MCF 10A (cell line): ENCODE data around the gene ADCY5. TPM values are rescaled to one million over a fixed set of nuclear protein-coding genes. Genes with fewer than 3 reads are reported as not detected.

ENCODE experiments used
- BruUV-seq: library from RNA; stranded (reverse); fragments of 400-500 nt; replicated peaks from 2 replicates; lab custom pipeline; 2021; lab: Mats Ljungman, UMichigan
- CTCF ChIA-PET: fragments of 300-600 bp; sonication (Branson Sonifier 250); formaldehyde crosslinking; extraction: SDS; loops from one replicate; lab custom pipeline; 2021; ENCODE audit warnings: antibody characterized with exemption, inconsistent platforms; lab: Yijun Ruan, JAX
- POLR2A ChIA-PET: fragments of 300-600, 350-650 bp; sonication (Branson Sonifier 250); formaldehyde crosslinking; extraction: SDS; loops from one replicate; lab custom pipeline; 2020; ENCODE audit warnings: antibody characterized with exemption, inconsistent platforms; lab: Yijun Ruan, JAX
- DNase-seq: peaks from one replicate; pipeline ENCODE4 v3.0.0-alpha.2; 2018; ENCODE audit not compliant: unreplicated experiment
- H3K27ac Mint-ChIP-seq: one replicate; pipeline ENCODE4 v1.8.0; 2022; ENCODE audit warnings: mild to moderate bottlenecking, low read depth, mixed read lengths; ENCODE audit not compliant: unreplicated experiment
- H3K27me3 Mint-ChIP-seq: one replicate; pipeline ENCODE4 v1.8.0; 2022; ENCODE audit warnings: mixed read lengths; ENCODE audit not compliant: insufficient read depth, unreplicated experiment
- H3K36me3 Mint-ChIP-seq: one replicate; pipeline ENCODE4 v1.8.0; 2022; ENCODE audit warnings: mild to moderate bottlenecking, moderate library complexity, mixed read lengths; ENCODE audit not compliant: insufficient read depth, unreplicated experiment
- H3K4me1 Mint-ChIP-seq: one replicate; pipeline ENCODE4 v1.8.0; 2022; ENCODE audit warnings: mixed read lengths; ENCODE audit not compliant: insufficient read depth, unreplicated experiment
- H3K4me3 Mint-ChIP-seq: one replicate; pipeline ENCODE4 v1.8.0; 2022; ENCODE audit warnings: mild to moderate bottlenecking, moderate library complexity, mixed read lengths; ENCODE audit not compliant: unreplicated experiment
- H3K9me3 Mint-ChIP-seq: one replicate; pipeline ENCODE4 v1.8.0; 2022; ENCODE audit warnings: mixed read lengths; ENCODE audit not compliant: unreplicated experiment
- intact Hi-C: fragments of 100-400 bp; cut with micrococcal nuclease; formaldehyde crosslinking; loops from 2 replicates; pipeline ENCODE4 v1.14.1; 2022
- total RNA-seq: library from RNA; stranded (reverse); gene quantifications from 2 replicates; pipeline ENCODE4 v1.2.3, GENCODE V29; 2022
- TF ChIP-seq, protein P1 (sequence below): fragments of 200-600 bp; IDR thresholded peaks from one replicate; pipeline ENCODE4 v1.8.0; 2022; ENCODE audit warnings: antibody characterized with exemption, mild to moderate bottlenecking; ENCODE audit not compliant: unreplicated experiment

ADCY5 gene
- total RNA-seq, 1 experiment from 2014 or later: not detected

DNA sequence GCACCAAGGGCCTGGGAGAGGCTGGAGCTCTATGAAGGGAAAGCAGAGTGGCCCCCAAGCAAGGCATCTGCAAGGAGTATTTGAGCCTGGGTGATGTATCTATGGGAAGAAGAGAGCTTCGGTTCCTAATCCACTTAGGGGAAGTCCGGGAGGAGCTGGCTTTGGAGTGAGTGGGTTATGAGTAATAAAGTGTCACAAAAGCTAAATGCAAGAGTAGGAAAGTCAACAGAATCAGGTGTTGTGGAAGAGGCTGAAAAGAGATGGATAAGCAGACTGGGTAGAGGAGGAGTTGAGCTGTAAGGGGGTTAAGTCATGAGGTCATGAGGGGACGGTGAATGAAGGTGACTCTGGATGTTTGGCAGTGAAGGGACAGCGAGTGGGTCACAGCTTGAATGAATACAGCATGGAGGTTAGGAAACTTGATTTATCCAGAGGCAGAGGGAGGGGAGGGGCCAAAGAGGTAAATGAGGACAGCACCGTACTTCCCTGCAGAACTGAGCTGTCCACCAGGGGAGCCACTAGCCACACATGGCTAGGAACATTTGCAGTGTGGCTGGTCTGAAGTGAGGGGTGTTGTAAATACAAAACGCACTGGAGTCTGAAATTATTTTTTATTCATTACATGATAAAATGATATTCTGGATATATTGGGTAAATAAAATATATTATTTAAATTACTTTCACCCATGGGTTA is 83.3 kb downstream of the ADCY5 start:
- BruUV-seq: no TSS peak
- no peaks in the 10 kb centered on the region for H3K36me3 Mint-ChIP-seq
- no peaks in the 10 kb centered on the region for H3K4me1 Mint-ChIP-seq
- DNase-seq: peak; percentile 56
- H3K9me3 Mint-ChIP-seq: no peaks in the 10 kb centered on the region
- H3K4me3 Mint-ChIP-seq: no peak overlapping the region
- H3K27ac Mint-ChIP-seq: no peak overlapping the region
- ChIA-PET POLR2A (interaction anchor here (0.6 to 0.7 kb wide), 2 partner anchors 9 to 217 kb away, joined by 3 read pairs; no protein-coding TSS in a partner anchor), CTCF (interaction anchor here (0.6 to 1.1 kb wide), 9 partner anchors 10 to 715 kb away, joined by 3 to 4 read pairs (median 3); no protein-coding TSS in a partner anchor)
- H3K27me3 Mint-ChIP-seq: peaks cover 30% of the 10 kb centered on the region
- intact Hi-C loops: no loop called here
- TF ChIP-seq, protein P1, sequence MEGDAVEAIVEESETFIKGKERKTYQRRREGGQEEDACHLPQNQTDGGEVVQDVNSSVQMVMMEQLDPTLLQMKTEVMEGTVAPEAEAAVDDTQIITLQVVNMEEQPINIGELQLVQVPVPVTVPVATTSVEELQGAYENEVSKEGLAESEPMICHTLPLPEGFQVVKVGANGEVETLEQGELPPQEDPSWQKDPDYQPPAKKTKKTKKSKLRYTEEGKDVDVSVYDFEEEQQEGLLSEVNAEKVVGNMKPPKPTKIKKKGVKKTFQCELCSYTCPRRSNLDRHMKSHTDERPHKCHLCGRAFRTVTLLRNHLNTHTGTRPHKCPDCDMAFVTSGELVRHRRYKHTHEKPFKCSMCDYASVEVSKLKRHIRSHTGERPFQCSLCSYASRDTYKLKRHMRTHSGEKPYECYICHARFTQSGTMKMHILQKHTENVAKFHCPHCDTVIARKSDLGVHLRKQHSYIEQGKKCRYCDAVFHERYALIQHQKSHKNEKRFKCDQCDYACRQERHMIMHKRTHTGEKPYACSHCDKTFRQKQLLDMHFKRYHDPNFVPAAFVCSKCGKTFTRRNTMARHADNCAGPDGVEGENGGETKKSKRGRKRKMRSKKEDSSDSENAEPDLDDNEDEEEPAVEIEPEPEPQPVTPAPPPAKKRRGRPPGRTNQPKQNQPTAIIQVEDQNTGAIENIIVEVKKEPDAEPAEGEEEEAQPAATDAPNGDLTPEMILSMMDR: peak; percentile 28

DNA sequence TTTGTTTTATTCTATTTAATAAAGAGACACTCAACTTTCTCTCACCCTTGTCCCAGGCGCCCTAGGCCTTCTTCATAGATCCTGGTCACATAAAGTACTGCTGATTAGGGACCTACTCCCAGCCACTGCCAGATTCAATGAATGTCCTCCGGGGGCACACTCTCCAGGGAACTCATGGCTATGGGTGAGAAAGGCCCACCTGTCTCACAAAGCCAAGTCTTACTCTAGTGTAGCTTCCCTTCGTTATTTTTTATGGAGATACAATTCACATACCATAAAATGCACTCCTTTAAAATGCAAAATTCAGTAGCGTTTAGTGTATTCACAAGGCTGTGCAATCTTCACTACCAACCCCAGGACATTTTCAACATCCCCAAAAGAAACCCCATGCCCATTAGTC is 87.8 kb downstream of the ADCY5 start:
- Mint-ChIP-seq H3K27me3 (peaks cover 48% of the 10 kb centered on the region), H3K4me1 (no peaks in the 10 kb centered on the region), H3K36me3 (no peaks in the 10 kb centered on the region), H3K4me3 (no peak overlapping the region), H3K9me3 (no peaks in the 10 kb centered on the region), H3K27ac (no peak overlapping the region)
- TF ChIP-seq, protein P1: no peak
- CTCF ChIA-PET: interaction anchor here (0.6 kb wide), 1 partner anchor 291 kb away, joined by 3 read pairs; no protein-coding TSS in a partner anchor
- no TSS peak for BruUV-seq
- POLR2A ChIA-PET: no interaction called here
- DNase-seq: no peak
- intact Hi-C loops: no loop called here

DNA sequence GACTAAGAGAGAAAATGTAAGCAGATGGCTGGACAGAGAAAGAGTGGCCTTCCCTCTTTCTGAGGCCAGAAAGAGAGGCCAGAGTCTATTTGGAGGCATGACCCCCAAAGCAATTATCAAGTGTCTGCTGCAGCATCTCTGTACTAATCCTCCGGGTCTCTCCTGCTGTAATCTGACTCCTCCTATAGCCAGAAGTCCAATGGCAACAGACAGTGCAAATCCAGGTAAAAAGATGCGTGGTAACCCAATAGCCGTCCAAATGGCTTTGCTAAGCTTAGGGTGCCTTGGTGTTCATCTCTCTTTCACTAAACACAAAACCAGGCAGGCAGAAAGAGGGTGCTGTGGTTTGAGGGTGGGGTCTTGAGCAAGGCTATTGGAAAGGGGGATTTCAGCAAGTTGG is 91.6 kb downstream of the ADCY5 start:
- Mint-ChIP-seq H3K27me3 (peaks cover 51% of the 10 kb centered on the region), H3K9me3 (peaks cover 17% of the 10 kb centered on the region), H3K36me3 (no peaks in the 10 kb centered on the region), H3K4me1 (no peaks in the 10 kb centered on the region), H3K4me3 (no peak overlapping the region), H3K27ac (no peak overlapping the region)
- CTCF ChIA-PET: interaction anchor here (1.0 kb wide), 1 partner anchor 28 kb away, joined by 3 read pairs; no protein-coding TSS in a partner anchor
- POLR2A ChIA-PET: interaction anchor here (0.6 kb wide), 1 partner anchor 9 kb away, joined by 3 read pairs; no protein-coding TSS in a partner anchor
- TF ChIP-seq, protein P1: no peak
- DNase-seq: no peak
- intact Hi-C loops: no loop called here
- BruUV-seq: no TSS peak

DNA sequence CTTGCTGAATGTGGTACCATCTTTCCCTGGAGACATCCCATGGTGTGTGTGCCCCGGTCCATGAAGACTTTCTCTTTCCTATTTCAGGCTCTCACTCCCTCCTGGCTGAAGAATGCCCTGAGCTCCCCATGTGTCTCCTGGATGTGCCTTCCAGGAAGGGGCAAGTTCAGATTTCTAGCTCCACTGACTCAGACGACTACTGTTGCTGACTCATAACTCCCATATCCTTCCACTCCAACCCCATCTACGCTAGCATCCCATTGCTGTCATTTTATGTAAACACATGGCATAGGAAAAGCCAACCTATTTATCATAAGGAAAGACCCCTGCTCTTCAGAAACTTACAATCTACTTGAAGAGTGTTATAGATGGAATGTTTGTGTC is 95.0 kb downstream of the ADCY5 start:
- no peaks in the 10 kb centered on the region for H3K36me3 Mint-ChIP-seq
- POLR2A ChIA-PET: interaction anchor here (0.6 kb wide), 1 partner anchor 1504 kb away, joined by 3 read pairs; no protein-coding TSS in a partner anchor
- DNase-seq: no peak
- peaks cover 17% of the 10 kb centered on the region for H3K9me3 Mint-ChIP-seq
- no TSS peak for BruUV-seq
- H3K4me1 Mint-ChIP-seq: peaks cover 8% of the 10 kb centered on the region
- intact Hi-C loops: no loop called here
- H3K27ac Mint-ChIP-seq: no peak overlapping the region
- peaks cover 51% of the 10 kb centered on the region for H3K27me3 Mint-ChIP-seq
- no peak overlapping the region for H3K4me3 Mint-ChIP-seq
- CTCF ChIA-PET: interaction anchor here (1.0 to 1.4 kb wide), 3 partner anchors 12 to 126 kb away, joined by 3 to 8 read pairs (median 4); no protein-coding TSS in a partner anchor
- TF ChIP-seq, protein P1: no peak
